Measurements from ENCODE around the gene SPRY4.
A peak's percentile ranks its signal among the peaks of the same experiment; 100 is the strongest.
"Not testable (repeated sequence)": the region's sequence is repeated elsewhere in the genome, so short reads cannot be mapped to it uniquely, and the experiment has no call there.

The SPRY4 gene

DNA sequence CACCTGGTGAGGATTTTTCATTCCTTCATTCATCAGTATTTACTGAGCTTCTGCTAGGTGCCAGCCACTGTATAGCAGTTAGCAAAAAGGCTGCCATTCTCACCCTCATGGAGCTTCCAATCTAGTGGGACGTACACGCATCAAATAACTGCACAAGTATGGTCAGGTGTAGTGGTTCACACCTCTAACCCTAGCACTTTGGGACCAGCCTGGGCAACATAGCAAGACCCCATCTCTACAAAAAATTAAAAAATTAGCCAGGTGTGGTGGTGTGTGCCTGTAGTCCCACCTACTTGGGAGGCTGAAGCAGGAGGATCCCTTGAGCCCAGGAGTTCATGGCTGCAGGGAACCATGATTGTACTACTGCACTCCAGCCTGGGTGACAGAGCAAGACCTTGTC is 8.9 kb upstream of the SPRY4 start:
- not testable (repeated sequence) for DNase-seq

DNA sequence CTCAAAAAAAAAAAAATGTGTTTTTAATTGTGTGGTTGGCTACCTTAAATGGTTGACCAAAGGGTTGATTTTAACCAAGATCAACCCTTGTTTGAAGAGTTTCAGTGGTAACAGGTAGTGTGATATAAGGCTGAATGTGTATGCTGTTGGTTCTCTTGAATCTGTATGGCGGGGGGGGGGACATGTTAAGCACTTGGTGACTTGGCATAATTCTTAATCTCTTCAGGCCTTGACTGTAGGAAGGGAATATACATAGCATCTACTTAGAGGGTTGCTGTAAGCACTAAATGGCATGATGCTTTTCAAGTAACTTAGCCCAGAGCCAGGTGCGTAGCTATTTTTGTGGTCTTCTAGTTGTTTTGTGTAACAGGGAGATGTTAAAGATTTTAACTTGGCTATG is 5.6 kb upstream of the SPRY4 start:
- DNase-seq = no peak

DNA sequence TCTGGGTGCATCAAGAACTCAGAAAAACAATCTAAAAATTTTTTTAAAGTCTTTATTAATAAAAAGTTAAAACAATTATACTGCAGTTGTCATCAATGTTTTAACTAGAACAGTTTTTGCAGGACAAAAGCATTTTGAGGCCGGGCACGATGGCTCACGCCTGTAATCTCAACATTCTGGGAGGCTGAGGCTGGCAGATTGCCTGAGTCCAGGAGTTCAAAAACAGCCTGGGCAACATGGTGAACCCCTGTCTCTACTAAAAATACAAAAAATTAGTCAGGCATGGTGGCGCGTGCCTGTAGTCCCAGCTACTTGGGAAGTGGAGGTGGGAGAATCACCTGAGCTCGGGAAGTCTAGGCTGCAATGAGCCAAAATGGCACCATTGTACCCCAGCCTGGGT is 5.2 kb upstream of the SPRY4 start:
- DNase-seq = no peak

DNA sequence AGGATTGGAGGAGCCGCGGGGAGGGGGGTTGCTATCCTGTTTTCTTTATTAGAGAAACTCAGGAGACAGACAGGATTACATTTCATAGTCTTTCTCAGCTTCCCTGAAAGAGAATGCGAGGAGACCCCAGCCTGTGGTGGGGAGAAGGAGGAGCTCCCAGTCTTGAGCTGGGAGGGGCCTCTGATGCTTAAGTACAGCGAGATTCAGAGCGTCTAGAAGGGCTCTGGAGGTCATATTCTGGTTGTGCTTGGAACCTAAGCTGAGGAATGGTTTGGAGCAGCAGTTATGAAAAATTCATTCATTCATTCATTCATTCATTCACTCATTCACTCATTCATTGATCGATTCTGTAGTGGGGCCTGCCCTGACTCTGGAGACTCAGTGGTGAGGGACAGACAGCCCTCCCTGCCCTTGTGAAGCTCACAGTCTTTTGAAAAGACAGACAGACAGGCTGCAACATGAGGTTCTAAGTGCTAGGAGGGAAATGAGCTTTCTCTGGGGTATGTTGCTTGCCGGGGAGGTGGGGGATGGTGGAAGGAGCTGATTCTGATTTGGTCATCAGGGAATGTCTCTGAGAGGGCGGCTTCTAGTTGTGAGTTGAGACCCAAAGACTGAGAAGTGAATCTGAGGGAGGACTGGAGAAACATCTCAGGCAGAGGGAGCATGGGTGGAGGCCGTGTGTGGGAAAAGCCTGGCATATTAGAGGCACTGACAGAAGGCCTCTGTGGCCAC is 2.5 kb upstream of the SPRY4 start:
- DNase-seq = no peak

DNA sequence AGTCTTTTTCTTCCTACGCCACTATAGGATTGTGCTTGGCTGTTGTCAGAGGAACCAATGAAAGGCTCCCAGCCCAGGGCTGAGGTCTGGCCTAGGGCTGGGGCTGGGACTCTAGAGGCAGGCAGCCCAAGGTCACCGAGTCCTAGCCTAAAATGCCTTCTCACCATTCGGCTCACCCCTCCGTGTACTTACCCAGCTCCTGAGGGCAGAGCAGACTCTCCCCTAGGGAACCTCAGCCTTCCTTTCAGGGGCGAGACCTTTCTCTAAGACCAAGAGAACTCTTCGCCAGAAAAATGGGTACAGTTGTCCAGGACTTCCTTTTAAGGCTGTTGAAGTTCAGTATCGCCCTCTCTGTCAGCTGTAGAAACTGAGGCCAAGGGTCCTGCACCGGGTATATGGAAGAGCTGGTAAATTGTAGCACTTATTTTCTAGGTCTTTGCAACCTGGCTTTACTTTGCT is 1.7 kb upstream of the SPRY4 start:
- DNase-seq = no peak

DNA sequence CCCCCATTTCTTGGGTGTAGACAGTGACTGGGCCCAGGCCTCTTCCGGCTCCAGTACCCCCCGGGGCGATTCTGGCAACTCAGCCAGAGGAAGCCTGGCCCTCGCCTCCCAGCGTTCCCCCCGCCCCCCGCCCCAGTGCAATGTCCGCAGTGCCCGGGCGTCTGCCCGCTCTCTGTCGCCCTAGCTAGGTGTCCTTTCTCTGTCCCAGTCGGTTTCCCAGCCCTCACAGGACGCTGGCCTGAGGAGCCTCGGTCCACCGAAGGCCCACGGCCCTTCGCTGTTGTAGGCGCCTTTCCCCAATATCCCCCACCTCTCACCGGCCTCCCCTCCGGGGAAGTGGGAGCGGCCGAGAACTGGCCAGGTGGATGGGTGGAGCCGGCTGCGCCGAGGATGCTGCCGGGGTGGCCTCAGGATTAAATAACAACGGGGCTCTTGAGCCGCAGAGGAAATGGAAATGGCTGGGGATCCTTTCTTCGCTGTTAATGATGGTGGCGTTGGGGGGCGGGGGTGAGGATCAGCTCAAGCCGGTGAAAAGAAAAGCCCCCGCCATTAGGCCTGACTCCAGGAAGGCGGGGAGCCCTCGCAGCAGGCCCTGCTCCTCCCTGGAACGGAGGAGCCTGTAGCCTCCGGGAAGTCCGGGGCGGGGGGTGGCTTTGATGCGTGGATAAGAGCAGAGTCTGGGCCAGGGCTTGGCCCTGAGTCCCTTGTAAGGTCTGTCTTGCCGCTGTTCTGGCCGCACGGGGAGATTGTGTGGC is 1.1 kb upstream of the SPRY4 start:
- DNase-seq = peak; percentile 83

DNA sequence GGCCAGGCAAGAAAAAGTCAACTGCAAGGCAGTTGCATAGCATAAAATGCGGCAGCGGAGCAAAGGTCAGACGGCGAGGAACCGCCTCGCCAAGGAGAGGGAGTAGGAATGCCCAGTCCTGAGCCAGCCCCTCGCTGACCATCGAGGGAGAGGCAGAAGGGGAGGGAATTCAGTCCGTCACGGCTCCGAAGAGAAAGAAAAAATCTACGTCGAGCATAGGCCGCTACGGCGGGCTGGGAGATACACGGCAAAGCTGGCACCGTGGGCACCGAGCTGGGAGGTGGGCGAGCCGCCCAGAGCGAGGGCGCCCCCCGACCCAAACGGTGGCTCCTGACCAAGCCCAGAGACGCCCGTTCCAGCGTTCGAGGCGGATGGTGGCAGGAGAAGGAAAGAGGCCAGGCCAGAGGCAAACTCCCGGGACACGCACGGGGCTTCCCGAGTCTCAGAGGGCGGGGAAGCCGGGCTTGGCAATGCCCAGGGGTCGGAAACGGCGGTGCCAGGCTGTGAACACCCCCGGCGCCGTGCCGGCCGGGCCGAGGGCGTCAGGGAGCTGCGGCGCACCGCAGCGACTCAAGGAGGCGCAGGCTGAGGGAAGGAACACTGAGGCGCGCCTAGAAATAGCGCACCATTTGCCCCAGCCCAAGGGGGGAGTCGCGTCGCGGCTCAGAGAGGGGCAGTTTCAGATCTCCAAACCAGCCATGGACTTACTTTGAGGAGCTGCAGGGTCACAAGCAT is 518 bp downstream of the SPRY4 start:
- DNase-seq = peak; percentile 10

DNA sequence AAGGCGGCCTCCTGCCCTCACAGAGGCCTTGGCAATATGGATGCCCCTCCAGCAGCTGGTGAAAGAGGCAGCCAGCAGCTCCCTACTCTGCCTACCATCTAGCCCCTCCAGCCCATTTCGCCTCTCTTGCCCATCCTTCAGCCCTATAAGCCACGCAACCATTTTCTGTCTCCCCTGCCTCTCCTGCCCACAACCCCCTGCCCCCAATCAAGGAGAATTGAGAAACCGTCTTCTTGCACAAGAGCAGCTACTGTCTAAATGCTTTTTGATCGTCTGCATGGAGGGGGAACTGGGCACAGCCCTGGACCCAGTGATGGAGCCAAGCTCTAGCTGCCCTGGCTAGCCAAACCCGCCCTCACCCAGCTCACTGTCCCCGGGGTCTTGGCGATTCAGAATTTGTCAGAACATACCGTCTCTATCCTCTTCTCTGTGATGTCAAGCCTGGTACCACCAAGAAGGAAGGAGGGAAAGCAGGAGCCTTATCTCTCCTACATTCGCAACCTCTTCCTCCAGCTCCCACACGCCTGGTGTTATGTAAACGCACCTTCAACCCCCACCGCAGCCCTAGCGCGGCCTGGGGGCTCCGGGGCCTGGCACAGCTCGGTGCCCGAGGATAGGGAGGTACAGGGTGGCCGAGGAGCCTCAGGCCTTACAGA is 1.2 kb downstream of the SPRY4 start:
- DNase-seq = no peak

DNA sequence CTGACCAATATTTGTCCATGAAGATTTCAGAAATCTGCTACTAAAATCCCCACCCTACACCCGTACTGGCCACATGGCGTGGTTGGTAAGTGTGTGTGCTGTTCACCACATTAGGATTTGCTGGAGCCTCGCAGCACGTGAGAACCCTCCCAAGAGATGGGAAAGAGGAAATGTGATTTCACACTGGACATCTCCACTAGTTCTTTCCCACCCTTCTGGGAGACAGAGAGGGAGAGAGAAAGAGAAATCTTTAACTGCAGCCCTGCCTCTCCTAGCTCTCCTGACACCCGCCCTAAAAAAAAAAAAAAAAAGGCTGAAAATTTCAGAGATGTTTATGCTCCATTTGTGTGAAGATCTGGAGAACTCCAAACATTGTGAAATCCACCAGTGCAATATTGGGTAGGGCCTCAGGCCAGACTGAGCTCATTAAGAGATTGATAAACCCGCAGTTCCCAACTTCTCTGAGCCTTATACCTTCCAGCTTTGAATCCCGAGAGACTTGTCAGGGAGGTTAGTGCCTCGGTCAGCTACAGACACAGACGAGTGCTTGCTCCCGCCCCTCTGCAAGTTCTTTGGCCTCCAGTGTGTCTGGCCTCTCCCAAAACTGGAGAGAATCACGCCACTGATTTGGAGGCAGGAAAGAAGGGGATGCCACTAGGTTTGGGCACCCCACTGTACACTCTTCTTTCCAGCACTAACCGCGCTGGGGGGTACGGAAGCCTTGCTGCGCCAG is 1.9 kb downstream of the SPRY4 start:
- DNase-seq = no peak

DNA sequence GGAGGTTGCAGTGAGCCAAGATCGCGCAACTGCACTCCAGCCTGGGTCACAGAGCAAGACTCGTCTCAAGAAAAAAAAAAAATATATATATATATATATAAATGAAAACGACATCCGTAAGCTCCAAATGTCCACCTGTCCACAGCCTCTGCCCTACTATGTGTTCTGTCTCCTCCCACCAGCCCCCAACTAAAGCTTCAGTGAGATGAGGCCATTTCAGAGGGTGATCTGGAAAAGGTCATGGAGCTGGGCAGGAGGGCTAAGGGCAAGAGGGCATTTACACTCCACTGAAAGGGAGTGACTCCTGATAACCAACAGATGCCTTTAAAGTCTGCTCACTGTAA is 2.4 kb downstream of the SPRY4 start:
- no peak for DNase-seq

DNA sequence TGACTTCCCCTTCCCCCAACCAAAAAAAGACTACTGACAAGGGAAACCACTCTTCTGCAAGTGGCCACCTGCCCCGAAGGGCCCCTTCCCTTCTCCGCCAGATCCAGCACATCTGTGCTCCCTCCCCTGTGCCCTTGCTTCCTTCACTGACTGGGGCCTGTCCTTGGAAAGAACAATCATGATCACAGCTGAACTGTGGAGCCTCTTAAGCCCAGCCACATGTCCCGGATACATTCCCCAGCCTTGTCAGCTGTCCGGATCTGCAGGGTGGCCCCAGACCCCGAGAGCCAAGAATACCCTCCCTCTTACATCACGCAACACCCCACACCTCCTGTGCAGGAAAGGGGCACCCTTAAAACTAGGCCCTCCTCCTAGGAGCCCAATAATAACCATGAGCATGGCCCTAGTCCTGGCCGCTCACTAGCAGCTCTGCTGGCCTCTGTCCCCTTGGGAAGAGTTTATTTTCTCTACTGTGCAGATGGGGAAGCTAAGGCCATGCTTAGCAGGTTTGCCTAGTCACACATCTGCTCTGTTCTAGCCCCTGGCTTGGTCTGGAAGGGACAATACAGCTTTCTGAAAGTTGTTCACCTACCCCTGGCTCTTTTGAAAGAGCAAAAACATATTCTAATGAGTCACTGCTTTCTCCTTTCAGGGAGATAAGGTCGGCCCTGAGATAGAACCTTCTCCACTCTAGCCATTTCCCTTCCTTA is 3.8 kb downstream of the SPRY4 start:
- DNase-seq = no peak

DNA sequence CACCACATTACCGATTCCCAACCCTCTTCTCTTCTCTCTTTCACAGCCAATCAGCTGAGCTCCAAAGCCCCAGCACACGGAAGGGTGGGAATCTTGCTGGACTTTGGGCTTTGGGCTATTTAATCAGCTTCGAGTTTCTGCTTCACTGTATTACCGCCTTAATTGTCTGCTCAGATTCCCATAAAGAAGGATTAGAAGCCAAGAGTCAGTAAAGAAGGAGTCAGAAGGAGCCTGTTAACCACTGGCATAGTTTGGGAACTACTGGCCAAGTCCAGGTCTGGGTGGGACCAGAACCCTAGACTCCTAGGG is 4.4 kb downstream of the SPRY4 start:
- DNase-seq = no peak

DNA sequence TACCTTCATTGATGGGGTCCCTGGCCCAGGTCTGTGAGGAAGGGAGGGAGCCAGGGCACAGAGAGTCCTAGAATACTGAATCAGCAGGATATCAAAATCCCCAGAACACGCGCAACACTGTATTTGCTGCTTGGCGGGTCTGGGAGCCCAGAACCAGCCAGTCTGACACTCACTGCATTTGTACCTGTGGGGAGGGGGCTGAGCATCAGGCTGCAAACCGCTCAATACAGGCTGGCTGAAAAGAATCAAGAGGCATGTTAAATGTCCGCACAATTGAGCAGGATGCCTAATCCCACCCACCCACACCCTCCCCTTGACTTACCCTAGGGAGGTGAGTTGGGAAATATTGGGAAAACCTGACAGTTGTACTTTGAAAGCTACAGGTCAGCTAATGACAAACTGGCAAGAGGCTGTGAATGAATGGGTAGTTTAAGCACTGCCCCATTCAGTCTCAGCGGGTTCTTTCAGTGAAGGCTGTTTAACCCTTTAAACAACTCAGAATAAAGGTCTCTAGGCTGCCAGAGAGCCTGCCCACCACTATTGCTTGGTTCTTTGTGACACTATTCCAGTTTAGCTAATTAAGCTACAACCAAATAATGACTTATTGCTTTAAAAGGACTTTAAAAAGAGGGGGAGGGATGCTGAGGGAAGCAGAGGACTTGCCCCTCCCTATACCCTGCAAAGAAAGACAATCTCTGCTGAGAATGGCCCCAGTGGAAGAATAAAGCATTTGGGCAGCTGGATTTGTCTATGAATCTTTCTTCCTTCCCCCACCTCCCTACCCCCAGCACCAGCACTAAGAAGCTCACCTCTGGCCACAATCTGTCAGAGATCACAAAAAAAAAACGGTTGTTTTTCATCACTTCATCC is 5.0 kb downstream of the SPRY4 start:
- DNase-seq = no peak

DNA sequence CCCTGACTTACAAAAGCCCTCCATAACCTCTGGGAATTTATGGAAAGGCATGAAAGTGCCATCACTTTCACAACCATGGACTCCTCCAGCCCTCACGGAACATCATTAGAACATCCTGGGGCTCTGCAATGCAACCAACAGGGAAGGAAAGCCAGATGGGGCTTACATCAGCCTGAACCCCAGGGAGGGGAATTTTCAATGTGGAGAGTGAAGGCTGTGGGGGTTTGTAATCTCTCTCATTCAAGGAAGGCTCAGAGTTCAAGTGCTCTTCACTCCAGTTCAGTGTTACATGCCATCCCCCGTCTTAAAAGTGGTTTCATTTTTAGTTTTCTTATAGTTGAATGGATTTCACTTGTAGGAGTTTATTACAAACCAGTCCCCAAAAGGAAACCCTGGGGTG is 5.7 kb downstream of the SPRY4 start:
- no peak for DNase-seq

DNA sequence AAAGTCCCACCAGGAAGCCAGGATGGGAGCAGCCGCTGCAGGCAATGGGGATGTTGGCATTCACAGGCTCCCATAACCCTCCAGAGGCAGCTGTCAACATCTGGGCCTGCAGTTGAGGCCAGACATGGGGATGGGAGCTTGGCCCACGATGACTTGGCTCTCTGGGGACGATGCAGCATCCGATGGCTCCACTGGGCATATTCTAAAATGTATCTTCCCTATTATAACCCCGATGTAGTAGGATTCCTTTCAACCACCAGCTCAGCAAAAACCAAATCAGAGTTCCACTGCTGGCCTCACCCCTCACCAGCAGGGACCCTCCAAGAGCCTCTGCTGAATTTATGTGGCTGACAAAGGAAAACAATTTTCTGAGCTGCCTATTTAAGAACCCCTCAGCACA is 7.1 kb downstream of the SPRY4 start:
- no peak for DNase-seq

DNA sequence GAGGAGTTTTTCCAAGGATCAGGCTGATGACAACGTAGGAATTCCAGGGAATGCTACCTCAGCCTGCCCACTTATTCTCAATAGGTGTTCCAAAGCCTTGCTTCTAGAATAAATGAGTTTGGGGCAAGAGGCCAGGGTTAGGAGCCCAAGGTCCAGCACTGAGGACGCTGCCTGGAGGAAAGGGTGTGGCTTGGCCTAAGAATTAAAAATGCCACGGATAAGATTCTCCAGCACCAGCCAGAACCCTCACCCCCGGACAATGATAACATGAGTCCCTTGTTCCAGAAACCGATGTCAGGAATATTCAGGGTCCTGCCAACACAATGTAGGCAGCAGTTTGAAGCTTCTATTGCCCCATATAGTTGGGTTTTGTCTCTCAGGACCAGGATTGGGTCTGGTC is 7.6 kb downstream of the SPRY4 start:
- DNase-seq = no peak

DNA sequence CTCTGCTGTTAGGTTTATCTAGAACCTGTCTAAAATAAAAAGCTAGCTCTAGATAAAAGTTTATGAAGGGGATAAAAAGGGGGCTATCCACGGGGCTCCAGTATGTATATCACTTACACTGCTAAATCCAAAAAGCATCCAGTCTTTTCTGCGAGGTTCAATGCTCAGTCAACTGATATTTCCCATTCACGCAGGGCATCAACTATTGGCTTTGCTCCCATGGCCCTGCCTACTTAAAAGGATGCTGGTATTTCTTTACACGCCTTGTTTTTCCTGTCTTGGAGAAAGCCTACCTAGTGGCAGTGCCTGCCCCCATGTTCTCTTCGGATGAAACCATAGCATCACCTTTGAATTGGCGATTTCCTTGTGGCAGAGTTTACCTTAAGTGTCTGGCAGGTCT is 8.1 kb downstream of the SPRY4 start:
- no peak for DNase-seq

DNA sequence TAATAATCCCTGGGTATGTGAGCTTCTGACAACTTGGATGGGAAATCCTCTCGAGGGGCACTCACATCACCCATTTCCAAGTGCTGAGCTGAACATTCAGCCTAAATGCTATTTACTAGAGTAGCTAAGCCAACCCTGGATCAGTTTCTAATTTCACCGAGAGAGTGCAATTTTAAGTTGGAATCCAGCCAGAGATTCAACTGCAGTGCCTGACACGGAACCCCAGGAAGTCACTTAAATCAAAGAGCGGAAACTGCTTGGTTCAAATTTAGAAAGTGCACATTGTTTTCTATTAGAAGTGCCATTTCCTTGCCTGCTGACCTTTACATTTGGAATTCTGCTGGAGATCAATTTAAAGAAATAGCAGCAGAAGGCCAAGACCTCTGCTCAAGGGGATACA is 8.8 kb downstream of the SPRY4 start:
- DNase-seq = peak; percentile 51

DNA sequence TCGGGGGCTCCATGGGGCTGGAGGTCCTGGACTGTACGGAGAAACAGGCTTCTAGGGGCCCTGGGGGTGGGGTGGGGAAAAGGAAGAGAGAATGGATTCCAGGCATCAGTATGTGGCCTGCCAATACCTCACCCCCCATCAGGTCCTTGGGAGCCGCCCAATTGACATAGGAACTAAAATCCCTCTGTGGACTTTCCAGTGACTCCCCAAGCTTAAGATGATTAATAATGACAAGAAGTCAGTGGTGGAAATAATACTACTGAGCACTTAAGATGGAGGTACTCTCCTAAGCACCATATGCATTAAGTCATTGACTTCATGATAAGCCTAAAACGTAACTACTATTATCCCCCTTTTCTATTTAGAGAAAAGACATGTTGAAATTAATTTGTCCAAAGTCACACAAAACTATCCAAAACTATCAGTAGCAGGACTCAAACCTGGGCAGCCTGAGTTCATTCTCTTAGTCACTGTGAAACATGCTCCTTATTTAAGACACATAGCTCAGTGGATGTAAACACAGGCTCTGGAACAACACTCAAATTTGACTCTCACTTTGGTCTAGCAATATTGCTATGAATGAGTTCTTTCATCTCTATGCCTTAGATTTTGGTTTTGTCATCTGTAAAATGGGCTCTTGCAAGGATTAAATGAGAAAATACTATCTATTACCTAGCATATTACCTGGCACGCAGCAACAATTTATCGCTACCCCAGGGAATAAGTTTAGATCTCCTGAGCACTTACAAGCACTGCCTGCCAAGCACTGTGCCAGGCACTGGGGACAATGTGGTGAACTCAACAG is 9.5 kb downstream of the SPRY4 start:
- DNase-seq = no peak

DNA sequence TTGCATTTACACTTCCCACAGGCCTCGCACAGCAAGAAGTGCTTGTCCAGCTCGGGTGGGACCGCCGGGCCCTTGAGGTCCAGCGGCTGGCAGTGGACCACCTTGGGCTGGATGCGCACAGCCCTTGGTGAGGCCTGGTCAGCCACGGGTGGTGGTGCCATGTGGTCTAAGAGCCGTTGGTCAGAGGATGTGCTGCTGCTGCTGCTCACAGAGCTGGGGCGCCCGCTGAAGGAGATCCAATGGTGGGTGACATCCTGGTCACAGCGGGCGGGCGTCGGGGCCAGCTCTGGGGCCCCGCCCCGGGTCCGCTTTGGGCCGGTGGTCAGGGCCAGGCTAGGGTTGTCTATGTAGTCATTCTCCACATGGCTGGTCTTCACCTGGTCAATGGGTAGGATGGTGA is 10.2 kb downstream of the SPRY4 start:
- no peak for DNase-seq
